Measurements from ENCODE around the gene SIRT7.

The SIRT7 gene

GRCh38 chr17:81917565-81918332, at the start of gene SIRT7:
TSS of gene SIRT7 (minus strand) at chr17:81918176. CDS start at chr17:81918131, 45 bp downstream.
- Histone ChIP-seq H3K4me1 (peaks cover 0 to 44% (median 18%) of the 10 kb centered on the region in 4 donors), H3K36me3 (peaks cover 33 to 73% (median 48%) of the 10 kb centered on the region in 3 donors), H3K27me3 (no peaks in the 10 kb centered on the region), H3K9me3 (no peaks in the 10 kb centered on the region), H3K27ac (peak within 1 kb of the TSS; percentile 56 to 74), H3K4me3 (peak within 1 kb of the TSS; percentile 66 to 71)
- intact Hi-C loops (cut with DNase I; ENCODE audit: low total_unique reads) = no loop called here
- no peak for TF ChIP-seq CTCF (IDR thresholded peaks at IDR 0.05)
- DNase-seq = peak; percentile 48 to 87

GRCh38 chr17:81967244-81967532, 49.2 kb upstream of the SIRT7 start:
- TF ChIP-seq CTCF (IDR thresholded peaks at IDR 0.05) = no peak
- intact Hi-C loops (cut with DNase I; ENCODE audit: low total_unique reads) = loop anchor here (10.0 kb wide), 1 partner anchor 188 kb away; no protein-coding TSS in a partner anchor
- Histone ChIP-seq H3K4me1 (peaks cover 0 to 17% (median 8%) of the 10 kb centered on the region in 4 donors), H3K27ac (no peak overlapping the region), H3K36me3 (no peaks in the 10 kb centered on the region), H3K9me3 (no peaks in the 10 kb centered on the region), H3K4me3 (no peak overlapping the region), H3K27me3 (peaks cover 0 to 95% of the 10 kb centered on the region in 2 donors)
- DNase-seq = no peak

DNA sequence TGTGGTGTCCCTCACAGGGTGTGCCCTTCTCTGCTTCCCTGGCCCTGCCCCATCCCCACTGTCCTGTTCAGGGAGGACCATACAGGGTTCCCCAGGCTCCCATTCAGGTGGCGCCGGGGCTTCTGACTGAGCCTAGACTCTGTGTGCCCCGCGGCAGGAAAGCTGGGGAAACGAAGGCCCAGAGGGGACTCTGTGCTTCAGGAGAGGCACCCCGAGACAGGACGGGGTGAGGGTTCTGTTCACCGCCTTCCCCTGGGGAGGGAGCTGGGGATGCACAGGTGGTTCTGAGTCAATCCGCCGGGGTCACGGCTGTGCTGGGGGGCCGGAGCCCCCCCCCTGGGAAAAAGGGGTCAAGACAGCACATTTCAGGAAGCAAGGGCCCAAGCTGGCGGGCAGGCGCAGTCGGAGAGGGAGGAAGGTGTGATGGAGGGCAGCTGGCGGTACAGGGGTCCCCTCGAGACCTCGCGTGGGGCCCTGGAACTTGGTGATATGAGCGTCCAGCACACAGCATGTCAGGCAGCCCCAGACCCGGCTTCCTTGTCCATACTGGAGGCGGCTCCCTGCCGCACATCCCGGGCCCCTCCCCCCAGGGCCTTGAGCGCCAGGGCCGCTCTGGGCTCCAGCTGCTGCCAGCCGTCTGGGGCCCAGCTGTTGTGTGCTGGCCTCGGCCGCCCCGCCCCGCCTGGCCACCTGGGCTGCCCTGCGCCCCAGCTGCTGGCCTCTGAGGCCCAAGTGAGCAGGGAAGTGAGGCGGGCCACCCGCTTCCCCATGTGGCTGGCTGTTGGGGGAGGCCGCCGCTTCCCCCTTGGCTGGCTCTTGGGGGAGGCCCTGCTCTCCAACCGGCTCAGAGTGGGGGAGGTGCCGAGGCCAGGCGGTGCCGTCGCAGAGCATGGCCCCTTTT, 48.6 kb upstream of the SIRT7 start:
- peaks cover 4 to 95% of the 10 kb centered on the region in 2 donors for H3K27me3 ChIP-seq
- H3K27ac ChIP-seq = no peak overlapping the region
- no peak for TF ChIP-seq CTCF (IDR thresholded peaks at IDR 0.05)
- H3K9me3 ChIP-seq = no peaks in the 10 kb centered on the region
- no peak overlapping the region for H3K4me3 ChIP-seq
- H3K4me1 ChIP-seq = peaks cover 0 to 21% (median 10%) of the 10 kb centered on the region in 4 donors
- H3K36me3 ChIP-seq = no peaks in the 10 kb centered on the region
- no peak for DNase-seq
- intact Hi-C loops (cut with DNase I; ENCODE audit: low total_unique reads) = loop anchor here (10.0 kb wide), 1 partner anchor 188 kb away; no protein-coding TSS in a partner anchor

DNA sequence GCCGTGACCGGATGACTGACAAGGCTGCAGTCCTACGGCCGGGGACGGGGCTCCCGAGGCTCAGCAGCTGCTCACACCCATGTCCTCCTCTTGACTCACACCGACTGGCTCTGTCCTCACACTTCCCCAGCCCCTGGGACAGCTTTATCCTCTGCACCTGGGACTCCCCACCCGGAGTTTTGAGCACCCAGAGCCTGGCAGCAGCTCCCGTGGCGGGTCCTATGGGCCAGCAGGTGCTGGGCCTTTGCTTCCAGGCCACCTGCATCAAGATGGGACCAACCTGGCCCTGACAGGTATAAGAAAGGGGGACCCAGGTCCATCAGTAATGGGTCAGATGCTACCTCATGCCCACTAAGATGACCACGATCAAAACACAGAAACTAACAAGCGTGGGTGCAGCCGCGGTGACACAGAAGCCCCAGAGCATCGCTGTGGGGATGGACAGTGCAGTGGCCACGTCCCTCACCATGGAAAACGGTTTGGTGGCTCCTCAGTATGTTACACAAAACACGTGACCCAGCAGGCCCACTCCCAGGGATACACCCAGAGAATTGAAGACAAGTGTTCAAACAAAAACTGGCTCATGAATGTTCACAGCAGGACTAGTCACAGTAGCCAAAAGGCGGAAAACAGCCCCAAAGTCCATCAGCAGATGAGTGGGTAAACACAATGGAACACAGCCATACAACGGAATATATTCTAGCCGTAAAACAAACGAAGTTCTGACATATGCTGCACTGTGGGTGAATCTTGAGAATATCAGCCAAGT, 46.3 kb upstream of the SIRT7 start:
- TF ChIP-seq CTCF (IDR thresholded peaks at IDR 0.05) = no peak
- Histone ChIP-seq H3K9me3 (no peaks in the 10 kb centered on the region), H3K4me1 (peaks cover 0 to 41% (median 28%) of the 10 kb centered on the region in 4 donors), H3K36me3 (no peaks in the 10 kb centered on the region), H3K27me3 (peaks cover 4 to 97% of the 10 kb centered on the region in 2 donors), H3K4me3 (no peak overlapping the region), H3K27ac (no peak overlapping the region)
- intact Hi-C loops (cut with DNase I; ENCODE audit: low total_unique reads) = loop anchor here (10.0 kb wide), 1 partner anchor 191 kb away; no protein-coding TSS in a partner anchor
- no peak for DNase-seq
